HepG2 (cell line): Measurements from ENCODE around the gene SLF1.

Source experiments
- BRCA1 ChIP-seq: sonication (generic); formaldehyde crosslinking; IDR thresholded peaks from 2 replicates; pipeline ENCODE4 v1.4.0; 2020; ENCODE audit warnings: missing genetic modification reagents
- CEBPB ChIP-seq: IDR thresholded peaks from 2 replicates; pipeline ENCODE4 v1.6.1; 2011; ENCODE audit warnings: low read depth, low read length, improper control_type of control experiment, borderline replicate concordance
- CHD4 ChIP-seq: fragments of 200-600 bp; sonication (generic); IDR thresholded peaks from 2 replicates; pipeline ENCODE4 v1.7.0; 2017; ENCODE audit warnings: mild to moderate bottlenecking, low read length, borderline replicate concordance
- EP300 ChIP-seq, 3 experiments: sonication (generic) in 1 of 3; formaldehyde crosslinking in 1 of 3; IDR thresholded peaks; 2 replicates each; pipeline versions ENCODE4 v1.5.1 to v1.6.1; 2011 to 2020; ENCODE audit warnings: low read depth in 2 of 3, low read length in 2 of 3, borderline replicate concordance in 1 of 3, improper control_type of control experiment in 1 of 3, mild to moderate bottlenecking in 1 of 3, missing genetic modification reagents in 1 of 3, moderate library complexity in 1 of 3
- POLR2A ChIP-seq, 2 experiments: IDR thresholded peaks; 2 replicates each; pipeline ENCODE4 v1.6.1; 2011; ENCODE audit warnings: low read depth in 2 of 2, low read length in 2 of 2, mild to moderate bottlenecking in 1 of 2, moderate library complexity in 1 of 2; ENCODE audit not compliant: insufficient read depth in 1 of 2
- ZNF30 ChIP-seq: sonication (generic); formaldehyde crosslinking; IDR thresholded peaks from 2 replicates; pipeline ENCODE4 v1.5.0; 2020; ENCODE audit warnings: mild to moderate bottlenecking, missing genetic modification reagents
- TF ChIP-seq, protein P1 (sequence below): sonication (generic); formaldehyde crosslinking; IDR thresholded peaks from 2 replicates; pipeline ENCODE4 v1.4.0; 2020; ENCODE audit warnings: missing genetic modification reagents, mild to moderate bottlenecking, borderline replicate concordance
- TF ChIP-seq, protein P2 (sequence below): sonication (generic); formaldehyde crosslinking; IDR thresholded peaks from 2 replicates; pipeline ENCODE4 v1.4.0; 2020; ENCODE audit warnings: missing genetic modification reagents
- TF ChIP-seq, protein P3 (sequence below): IDR thresholded peaks from 2 replicates; pipeline ENCODE4 v1.6.1; 2012; ENCODE audit warnings: low read depth, low read length, improper control_type of control experiment
- TF ChIP-seq, protein P4 (sequence below), 2 experiments: IDR thresholded peaks; 2 replicates each; pipeline ENCODE4 v1.6.1; 2011 to 2012; ENCODE audit warnings: low read length in 2 of 2, borderline replicate concordance in 1 of 2, low read depth in 1 of 2, mild to moderate bottlenecking in 1 of 2, moderate library complexity in 1 of 2
- TF ChIP-seq, protein P5 (sequence below): sonication (generic); formaldehyde crosslinking; IDR thresholded peaks from 2 replicates; pipeline ENCODE4 v1.5.0; 2020; ENCODE audit warnings: mild to moderate bottlenecking, missing genetic modification reagents, moderate library complexity
- TF ChIP-seq, protein P6 (sequence below): IDR thresholded peaks from 2 replicates; pipeline ENCODE4 v1.6.1; 2012; ENCODE audit warnings: inconsistent platforms

DNA sequence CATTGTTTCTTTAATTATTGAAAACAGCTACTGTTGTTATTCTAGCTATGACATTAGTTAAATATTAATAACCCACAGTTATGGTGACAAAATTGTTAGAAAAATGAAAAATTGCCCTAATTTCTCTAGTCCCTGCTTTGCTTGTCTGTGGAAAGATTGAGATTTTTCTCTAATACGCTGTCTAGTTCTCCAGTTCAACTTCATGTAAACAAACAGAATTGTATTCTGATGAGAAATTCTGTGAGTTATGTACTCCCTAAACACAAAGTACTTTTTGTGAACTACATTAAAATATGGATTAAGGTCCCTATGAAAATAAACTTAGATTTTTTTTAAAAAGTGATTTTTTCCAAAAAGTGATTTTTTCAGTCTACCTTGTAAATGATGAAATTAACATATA is 8.7 kb downstream of the SLF1 start:
- TF ChIP-seq, protein P1, sequence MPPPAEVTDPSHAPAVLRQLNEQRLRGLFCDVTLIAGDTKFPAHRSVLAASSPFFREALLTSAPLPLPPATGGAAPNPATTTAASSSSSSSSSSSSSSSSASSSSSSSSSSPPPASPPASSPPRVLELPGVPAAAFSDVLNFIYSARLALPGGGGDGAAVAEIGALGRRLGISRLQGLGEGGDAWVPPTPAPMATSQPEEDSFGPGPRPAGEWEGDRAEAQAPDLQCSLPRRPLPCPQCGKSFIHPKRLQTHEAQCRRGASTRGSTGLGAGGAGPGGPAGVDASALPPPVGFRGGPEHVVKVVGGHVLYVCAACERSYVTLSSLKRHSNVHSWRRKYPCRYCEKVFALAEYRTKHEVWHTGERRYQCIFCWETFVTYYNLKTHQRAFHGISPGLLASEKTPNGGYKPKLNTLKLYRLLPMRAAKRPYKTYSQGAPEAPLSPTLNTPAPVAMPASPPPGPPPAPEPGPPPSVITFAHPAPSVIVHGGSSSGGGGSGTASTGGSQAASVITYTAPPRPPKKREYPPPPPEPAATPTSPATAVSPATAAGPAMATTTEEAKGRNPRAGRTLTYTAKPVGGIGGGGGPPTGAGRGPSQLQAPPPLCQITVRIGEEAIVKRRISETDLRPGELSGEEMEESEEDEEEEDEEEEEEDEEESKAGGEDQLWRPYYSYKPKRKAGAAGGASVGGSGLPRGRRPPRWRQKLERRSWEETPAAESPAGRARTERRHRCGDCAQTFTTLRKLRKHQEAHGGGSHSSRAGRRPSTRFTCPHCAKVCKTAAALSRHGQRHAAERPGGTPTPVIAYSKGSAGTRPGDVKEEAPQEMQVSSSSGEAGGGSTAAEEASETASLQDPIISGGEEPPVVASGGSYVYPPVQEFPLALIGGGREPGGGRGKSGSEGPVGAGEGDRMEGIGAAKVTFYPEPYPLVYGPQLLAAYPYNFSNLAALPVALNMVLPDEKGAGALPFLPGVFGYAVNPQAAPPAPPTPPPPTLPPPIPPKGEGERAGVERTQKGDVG (CRISPR knock-in tag): no peak
- no peak for TF ChIP-seq CHD4
- no peak for TF ChIP-seq POLR2A (IDR thresholded peaks at IDR 0.05; ENCODE audit: insufficient read depth in 1 of 2, low read depth in 2 of 2, low read length in 2 of 2)
- TF ChIP-seq, protein P2, sequence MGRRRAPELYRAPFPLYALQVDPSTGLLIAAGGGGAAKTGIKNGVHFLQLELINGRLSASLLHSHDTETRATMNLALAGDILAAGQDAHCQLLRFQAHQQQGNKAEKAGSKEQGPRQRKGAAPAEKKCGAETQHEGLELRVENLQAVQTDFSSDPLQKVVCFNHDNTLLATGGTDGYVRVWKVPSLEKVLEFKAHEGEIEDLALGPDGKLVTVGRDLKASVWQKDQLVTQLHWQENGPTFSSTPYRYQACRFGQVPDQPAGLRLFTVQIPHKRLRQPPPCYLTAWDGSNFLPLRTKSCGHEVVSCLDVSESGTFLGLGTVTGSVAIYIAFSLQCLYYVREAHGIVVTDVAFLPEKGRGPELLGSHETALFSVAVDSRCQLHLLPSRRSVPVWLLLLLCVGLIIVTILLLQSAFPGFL: no peak
- no peak for TF ChIP-seq ZNF30 (CRISPR knock-in tag)
- TF ChIP-seq, protein P3, sequence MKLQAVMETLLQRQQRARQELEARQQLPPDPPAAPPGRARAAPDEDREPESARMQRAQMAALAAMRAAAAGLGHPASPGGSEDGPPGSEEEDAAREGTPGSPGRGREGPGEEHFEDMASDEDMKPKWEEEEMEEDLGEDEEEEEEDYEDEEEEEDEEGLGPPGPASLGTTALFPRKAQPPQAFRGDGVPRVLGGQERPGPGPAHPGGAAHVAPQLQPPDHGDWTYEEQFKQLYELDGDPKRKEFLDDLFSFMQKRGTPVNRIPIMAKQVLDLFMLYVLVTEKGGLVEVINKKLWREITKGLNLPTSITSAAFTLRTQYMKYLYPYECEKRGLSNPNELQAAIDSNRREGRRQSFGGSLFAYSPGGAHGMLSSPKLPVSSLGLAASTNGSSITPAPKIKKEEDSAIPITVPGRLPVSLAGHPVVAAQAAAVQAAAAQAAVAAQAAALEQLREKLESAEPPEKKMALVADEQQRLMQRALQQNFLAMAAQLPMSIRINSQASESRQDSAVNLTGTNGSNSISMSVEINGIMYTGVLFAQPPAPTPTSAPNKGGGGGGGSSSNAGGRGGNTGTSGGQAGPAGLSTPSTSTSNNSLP: no peak
- TF ChIP-seq, protein P4, sequence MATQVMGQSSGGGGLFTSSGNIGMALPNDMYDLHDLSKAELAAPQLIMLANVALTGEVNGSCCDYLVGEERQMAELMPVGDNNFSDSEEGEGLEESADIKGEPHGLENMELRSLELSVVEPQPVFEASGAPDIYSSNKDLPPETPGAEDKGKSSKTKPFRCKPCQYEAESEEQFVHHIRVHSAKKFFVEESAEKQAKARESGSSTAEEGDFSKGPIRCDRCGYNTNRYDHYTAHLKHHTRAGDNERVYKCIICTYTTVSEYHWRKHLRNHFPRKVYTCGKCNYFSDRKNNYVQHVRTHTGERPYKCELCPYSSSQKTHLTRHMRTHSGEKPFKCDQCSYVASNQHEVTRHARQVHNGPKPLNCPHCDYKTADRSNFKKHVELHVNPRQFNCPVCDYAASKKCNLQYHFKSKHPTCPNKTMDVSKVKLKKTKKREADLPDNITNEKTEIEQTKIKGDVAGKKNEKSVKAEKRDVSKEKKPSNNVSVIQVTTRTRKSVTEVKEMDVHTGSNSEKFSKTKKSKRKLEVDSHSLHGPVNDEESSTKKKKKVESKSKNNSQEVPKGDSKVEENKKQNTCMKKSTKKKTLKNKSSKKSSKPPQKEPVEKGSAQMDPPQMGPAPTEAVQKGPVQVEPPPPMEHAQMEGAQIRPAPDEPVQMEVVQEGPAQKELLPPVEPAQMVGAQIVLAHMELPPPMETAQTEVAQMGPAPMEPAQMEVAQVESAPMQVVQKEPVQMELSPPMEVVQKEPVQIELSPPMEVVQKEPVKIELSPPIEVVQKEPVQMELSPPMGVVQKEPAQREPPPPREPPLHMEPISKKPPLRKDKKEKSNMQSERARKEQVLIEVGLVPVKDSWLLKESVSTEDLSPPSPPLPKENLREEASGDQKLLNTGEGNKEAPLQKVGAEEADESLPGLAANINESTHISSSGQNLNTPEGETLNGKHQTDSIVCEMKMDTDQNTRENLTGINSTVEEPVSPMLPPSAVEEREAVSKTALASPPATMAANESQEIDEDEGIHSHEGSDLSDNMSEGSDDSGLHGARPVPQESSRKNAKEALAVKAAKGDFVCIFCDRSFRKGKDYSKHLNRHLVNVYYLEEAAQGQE (IDR thresholded peaks at IDR 0.05; ENCODE audit: borderline replicate concordance in 1 of 2, low read depth in 1 of 2, low read length in 2 of 2): no peak
- TF ChIP-seq BRCA1 (CRISPR knock-in tag): no peak
- TF ChIP-seq EP300 (IDR thresholded peaks at IDR 0.05; ENCODE audit: low read depth in 2 of 2, low read length in 2 of 2): no peak
- TF ChIP-seq EP300 (CRISPR knock-in tag; IDR thresholded peaks at IDR 0.05; ENCODE audit: borderline replicate concordance): no peak
- TF ChIP-seq CEBPB: no peak
- TF ChIP-seq, protein P5, sequence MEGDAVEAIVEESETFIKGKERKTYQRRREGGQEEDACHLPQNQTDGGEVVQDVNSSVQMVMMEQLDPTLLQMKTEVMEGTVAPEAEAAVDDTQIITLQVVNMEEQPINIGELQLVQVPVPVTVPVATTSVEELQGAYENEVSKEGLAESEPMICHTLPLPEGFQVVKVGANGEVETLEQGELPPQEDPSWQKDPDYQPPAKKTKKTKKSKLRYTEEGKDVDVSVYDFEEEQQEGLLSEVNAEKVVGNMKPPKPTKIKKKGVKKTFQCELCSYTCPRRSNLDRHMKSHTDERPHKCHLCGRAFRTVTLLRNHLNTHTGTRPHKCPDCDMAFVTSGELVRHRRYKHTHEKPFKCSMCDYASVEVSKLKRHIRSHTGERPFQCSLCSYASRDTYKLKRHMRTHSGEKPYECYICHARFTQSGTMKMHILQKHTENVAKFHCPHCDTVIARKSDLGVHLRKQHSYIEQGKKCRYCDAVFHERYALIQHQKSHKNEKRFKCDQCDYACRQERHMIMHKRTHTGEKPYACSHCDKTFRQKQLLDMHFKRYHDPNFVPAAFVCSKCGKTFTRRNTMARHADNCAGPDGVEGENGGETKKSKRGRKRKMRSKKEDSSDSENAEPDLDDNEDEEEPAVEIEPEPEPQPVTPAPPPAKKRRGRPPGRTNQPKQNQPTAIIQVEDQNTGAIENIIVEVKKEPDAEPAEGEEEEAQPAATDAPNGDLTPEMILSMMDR (CRISPR knock-in tag): no peak
- TF ChIP-seq, protein P6, sequence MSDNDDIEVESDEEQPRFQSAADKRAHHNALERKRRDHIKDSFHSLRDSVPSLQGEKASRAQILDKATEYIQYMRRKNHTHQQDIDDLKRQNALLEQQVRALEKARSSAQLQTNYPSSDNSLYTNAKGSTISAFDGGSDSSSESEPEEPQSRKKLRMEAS: no peak
